Activated T-helper 1 cell treated with anti-CD3 and anti-CD28 coated beads, Interleukin-12 subunit alpha, Interleukin-12 subunit beta, Interleukin-2, Interleukin-4 antibody, amounts not matched to agents 30 ng/mL and 10 ng/mL and 1 ng/mL, durations not matched to agents 14 hours and 24 hours and 36 hours (primary cell): ENCODE results near the gene LRRC10. TPM values are rescaled to one million over a fixed set of nuclear protein-coding genes. Genes with fewer than 3 reads are reported as not detected.
A peak's percentile ranks its signal among the peaks of the same experiment; 100 is the strongest.

Source experiments
- DNase-seq: peaks from one replicate; pipeline ENCODE4 v3.0.0; 2021; ENCODE audit warnings: low spot score
- H3K27ac Mint-ChIP-seq: one replicate; pipeline ENCODE4 v1.8.0; 2021; ENCODE audit warnings: mild to moderate bottlenecking, mixed read lengths
- H3K27me3 Mint-ChIP-seq: one replicate; pipeline ENCODE4 v1.8.0; 2022; ENCODE audit warnings: mild to moderate bottlenecking, moderate library complexity, mixed read lengths; ENCODE audit not compliant: insufficient read depth
- H3K36me3 Mint-ChIP-seq: one replicate; pipeline ENCODE4 v1.8.0; 2021; ENCODE audit warnings: low read depth, mixed read lengths
- H3K4me1 Mint-ChIP-seq: one replicate; pipeline ENCODE4 v1.8.0; 2021; ENCODE audit warnings: low read depth, mixed read lengths
- H3K4me3 Mint-ChIP-seq: one replicate; pipeline ENCODE4 v1.8.0; 2021; ENCODE audit warnings: mild to moderate bottlenecking, moderate library complexity, mixed read lengths
- H3K9me3 Mint-ChIP-seq: one replicate; pipeline ENCODE4 v1.8.0; 2021; ENCODE audit warnings: mixed read lengths
- intact Hi-C: fragments of 100-400 bp; cut with micrococcal nuclease; formaldehyde crosslinking; loops from one replicate; pipeline ENCODE4 v1.15.1; 2024
- total RNA-seq: library from RNA; stranded (reverse); gene quantifications from 2 replicates; pipeline ENCODE4 v1.2.3, GENCODE V29; 2022

LRRC10 gene
- total RNA-seq, 1 donor from 2014 or later, result not detected

- DNase-seq, result no peak
- H3K4me3 Mint-ChIP-seq, result no peak overlapping the region
- intact Hi-C loops, result no loop called here
- H3K27me3 Mint-ChIP-seq, result peaks cover 9% of the 10 kb centered on the region
- H3K36me3 Mint-ChIP-seq, result no peaks in the 10 kb centered on the region
- no peak overlapping the region for H3K27ac Mint-ChIP-seq
- H3K4me1 Mint-ChIP-seq, result peaks cover 4% of the 10 kb centered on the region
- no peaks in the 10 kb centered on the region for H3K9me3 Mint-ChIP-seq
Measured at GRCh38 chr12:69641546-69641945, 30.8 kb upstream of the LRRC10 start.

GRCh38 chr12:69639400-69640016 is 28.8 kb upstream of the LRRC10 start:
- peak; percentile 34 for DNase-seq
- H3K9me3 Mint-ChIP-seq, result no peaks in the 10 kb centered on the region
- intact Hi-C loops, result loop anchor here (1.0 kb wide), 3 partner anchors 282 to 485 kb away; no protein-coding TSS in a partner anchor
- H3K27me3 Mint-ChIP-seq, result peaks cover 5% of the 10 kb centered on the region
- no peaks in the 10 kb centered on the region for H3K36me3 Mint-ChIP-seq
- H3K27ac Mint-ChIP-seq, result no peak overlapping the region
- no peak overlapping the region for H3K4me3 Mint-ChIP-seq
- peaks cover 4% of the 10 kb centered on the region for H3K4me1 Mint-ChIP-seq

DNA sequence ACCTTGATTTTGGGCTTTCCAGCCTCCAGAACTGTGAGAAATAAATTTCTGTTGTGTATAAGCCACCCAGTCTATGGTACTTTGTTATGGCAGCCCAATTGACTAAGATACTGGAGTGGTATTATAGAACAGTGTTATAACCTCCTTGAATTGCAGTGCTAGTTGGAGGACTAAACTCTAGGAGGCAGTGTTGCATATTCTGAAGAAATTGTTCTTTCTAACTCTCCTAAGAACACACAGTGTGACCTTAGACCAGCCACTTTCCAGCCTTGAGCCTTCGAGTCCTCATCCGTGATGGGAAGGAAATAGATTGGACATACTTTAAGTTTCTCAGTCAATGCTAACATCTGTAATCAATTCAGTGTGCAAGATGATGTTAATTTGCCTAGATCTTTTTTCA is 22.4 kb upstream of the LRRC10 start:
- H3K4me3 Mint-ChIP-seq, result no peak overlapping the region
- intact Hi-C loops, result no loop called here
- no peak for DNase-seq
- H3K27me3 Mint-ChIP-seq, result no peaks in the 10 kb centered on the region
- H3K27ac Mint-ChIP-seq, result no peak overlapping the region
- H3K9me3 Mint-ChIP-seq, result no peaks in the 10 kb centered on the region
- H3K36me3 Mint-ChIP-seq, result no peaks in the 10 kb centered on the region
- no peaks in the 10 kb centered on the region for H3K4me1 Mint-ChIP-seq

DNA sequence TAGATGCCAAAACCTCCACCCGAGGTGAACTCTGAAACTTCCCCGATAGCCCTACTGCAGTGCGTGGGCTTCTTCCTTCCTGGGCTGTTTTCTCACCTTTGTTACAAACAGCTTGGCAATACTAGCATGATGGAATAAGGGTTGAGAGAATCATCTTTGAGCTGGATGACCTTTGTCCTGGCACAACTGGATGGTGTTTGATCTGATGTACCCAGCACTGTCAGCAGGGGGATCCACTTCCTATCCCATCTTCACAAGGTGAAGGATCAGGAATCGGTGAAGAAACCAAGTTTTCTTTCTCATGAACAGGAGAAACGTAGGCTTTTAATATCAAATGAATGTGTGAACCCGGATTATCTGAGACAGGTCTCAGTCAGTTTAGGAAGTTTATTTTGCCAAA is 19.5 kb upstream of the LRRC10 start:
- Mint-ChIP-seq H3K36me3 (no peaks in the 10 kb centered on the region), H3K27me3 (peaks cover 2% of the 10 kb centered on the region), H3K9me3 (no peaks in the 10 kb centered on the region), H3K4me1 (no peaks in the 10 kb centered on the region), H3K27ac (no peak overlapping the region), H3K4me3 (no peak overlapping the region)
- intact Hi-C loops, result no loop called here
- no peak for DNase-seq

GRCh38 chr12:69627501-69627900 is 16.8 kb upstream of the LRRC10 start:
- no peak for DNase-seq
- no peaks in the 10 kb centered on the region for H3K4me1 Mint-ChIP-seq
- intact Hi-C loops, result no loop called here
- H3K27ac Mint-ChIP-seq, result no peak overlapping the region
- H3K36me3 Mint-ChIP-seq, result no peaks in the 10 kb centered on the region
- H3K27me3 Mint-ChIP-seq, result peaks cover 2% of the 10 kb centered on the region
- no peaks in the 10 kb centered on the region for H3K9me3 Mint-ChIP-seq
- H3K4me3 Mint-ChIP-seq, result no peak overlapping the region

- intact Hi-C loops, result no loop called here
- no peaks in the 10 kb centered on the region for H3K36me3 Mint-ChIP-seq
- H3K9me3 Mint-ChIP-seq, result no peaks in the 10 kb centered on the region
- H3K27ac Mint-ChIP-seq, result no peak overlapping the region
- DNase-seq, result no peak
- peaks cover 7% of the 10 kb centered on the region for H3K27me3 Mint-ChIP-seq
- H3K4me3 Mint-ChIP-seq, result no peak overlapping the region
- H3K4me1 Mint-ChIP-seq, result no peaks in the 10 kb centered on the region
Measured at GRCh38 chr12:69623970-69624369, 13.3 kb upstream of the LRRC10 start.

DNA sequence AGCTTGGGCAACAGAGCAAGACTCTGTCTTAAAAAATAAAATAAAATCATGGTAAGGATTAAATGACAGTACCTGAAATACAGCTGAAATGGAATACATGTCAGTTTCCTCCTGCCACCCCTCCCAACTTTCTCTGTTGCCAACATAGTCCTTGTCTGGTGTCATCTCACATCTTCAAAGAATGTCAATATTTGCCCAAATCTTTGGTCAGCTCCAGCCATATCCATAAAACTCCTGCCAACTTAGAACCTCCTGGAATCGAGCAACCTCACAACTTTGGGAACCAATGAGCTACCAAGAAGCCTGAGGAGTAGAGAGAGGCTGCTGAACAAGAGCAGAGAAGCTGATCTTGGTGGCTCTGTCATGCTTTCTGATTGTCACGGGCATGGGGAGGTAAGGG is 10.8 kb upstream of the LRRC10 start:
- intact Hi-C loops, result no loop called here
- Mint-ChIP-seq H3K9me3 (no peaks in the 10 kb centered on the region), H3K4me1 (no peaks in the 10 kb centered on the region), H3K27me3 (peaks cover 7% of the 10 kb centered on the region), H3K4me3 (no peak overlapping the region), H3K36me3 (no peaks in the 10 kb centered on the region), H3K27ac (no peak overlapping the region)
- DNase-seq, result no peak

DNA sequence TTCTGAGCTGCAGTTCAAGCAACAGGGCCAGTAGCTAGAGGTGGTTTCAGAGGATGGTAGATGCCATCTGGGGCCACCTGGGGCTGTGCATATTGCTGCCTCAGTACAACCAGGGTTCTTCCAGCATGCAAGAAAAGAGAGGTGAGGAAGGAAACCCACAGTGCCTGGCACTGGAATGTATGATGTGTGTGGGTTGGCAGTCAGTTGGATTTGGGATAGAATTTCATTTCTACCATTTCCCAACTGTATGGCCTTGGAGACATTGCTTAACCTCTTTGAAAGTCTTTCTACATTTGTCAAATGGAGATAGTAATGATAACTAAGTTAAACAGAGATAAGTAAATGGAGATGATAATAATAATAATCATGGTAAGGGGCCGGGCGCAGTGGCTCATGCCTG is 10.2 kb upstream of the LRRC10 start:
- H3K4me1 Mint-ChIP-seq, result no peaks in the 10 kb centered on the region
- H3K27me3 Mint-ChIP-seq, result peaks cover 7% of the 10 kb centered on the region
- no peaks in the 10 kb centered on the region for H3K36me3 Mint-ChIP-seq
- intact Hi-C loops, result no loop called here
- no peak overlapping the region for H3K27ac Mint-ChIP-seq
- DNase-seq, result no peak
- no peak overlapping the region for H3K4me3 Mint-ChIP-seq
- no peaks in the 10 kb centered on the region for H3K9me3 Mint-ChIP-seq

DNA sequence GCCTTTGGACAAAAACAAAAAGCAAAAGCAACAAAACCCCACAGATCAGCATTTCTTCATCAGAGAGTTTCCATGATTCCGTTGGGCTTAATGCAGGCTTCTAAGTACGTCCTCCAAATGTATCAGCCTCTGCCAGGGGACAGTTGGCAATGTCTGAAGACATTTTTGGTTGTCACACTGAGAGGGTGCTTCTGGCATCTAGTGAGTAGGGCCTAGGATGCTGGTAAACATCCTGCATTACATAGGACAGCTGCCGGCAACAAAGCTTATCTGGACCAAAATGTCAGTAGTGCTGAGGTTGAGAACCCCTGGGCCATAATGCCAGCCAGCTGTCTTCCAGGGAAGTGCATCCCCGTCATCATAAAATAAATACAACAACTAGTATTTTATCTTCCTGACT is 9.4 kb upstream of the LRRC10 start:
- peaks cover 7% of the 10 kb centered on the region for H3K27me3 Mint-ChIP-seq
- no peaks in the 10 kb centered on the region for H3K9me3 Mint-ChIP-seq
- no peaks in the 10 kb centered on the region for H3K36me3 Mint-ChIP-seq
- H3K4me3 Mint-ChIP-seq, result no peak overlapping the region
- H3K4me1 Mint-ChIP-seq, result no peaks in the 10 kb centered on the region
- intact Hi-C loops, result no loop called here
- DNase-seq, result no peak
- H3K27ac Mint-ChIP-seq, result no peak overlapping the region

DNA sequence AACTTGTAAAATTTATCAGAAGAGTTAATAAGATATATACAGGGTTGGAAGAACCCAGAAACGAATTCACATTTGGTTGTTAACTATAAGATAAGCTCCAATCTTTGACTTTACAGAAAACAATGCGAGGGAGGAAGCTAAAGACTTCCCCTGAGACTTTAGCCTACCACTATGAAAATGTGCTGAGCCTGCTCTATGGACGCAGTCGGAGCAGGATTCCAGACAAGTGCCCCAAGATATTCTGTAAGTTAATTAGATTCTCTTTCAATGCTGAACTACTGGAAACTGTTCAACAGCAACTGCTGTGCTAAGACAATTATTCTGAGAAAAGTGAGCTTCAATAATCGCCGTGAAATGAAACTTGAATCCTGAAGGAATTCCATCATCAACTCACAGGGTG is 8.3 kb upstream of the LRRC10 start:
- Mint-ChIP-seq H3K27ac (no peak overlapping the region), H3K4me1 (no peaks in the 10 kb centered on the region), H3K9me3 (no peaks in the 10 kb centered on the region), H3K4me3 (no peak overlapping the region), H3K27me3 (peaks cover 7% of the 10 kb centered on the region), H3K36me3 (no peaks in the 10 kb centered on the region)
- no peak for DNase-seq
- intact Hi-C loops, result no loop called here

GRCh38 chr12:69616025-69616424 is 5.3 kb upstream of the LRRC10 start:
- no peak for DNase-seq
- Mint-ChIP-seq H3K36me3 (no peaks in the 10 kb centered on the region), H3K27me3 (peaks cover 12% of the 10 kb centered on the region), H3K4me1 (no peaks in the 10 kb centered on the region), H3K4me3 (no peak overlapping the region), H3K9me3 (no peaks in the 10 kb centered on the region), H3K27ac (no peak overlapping the region)
- intact Hi-C loops, result no loop called here

DNA sequence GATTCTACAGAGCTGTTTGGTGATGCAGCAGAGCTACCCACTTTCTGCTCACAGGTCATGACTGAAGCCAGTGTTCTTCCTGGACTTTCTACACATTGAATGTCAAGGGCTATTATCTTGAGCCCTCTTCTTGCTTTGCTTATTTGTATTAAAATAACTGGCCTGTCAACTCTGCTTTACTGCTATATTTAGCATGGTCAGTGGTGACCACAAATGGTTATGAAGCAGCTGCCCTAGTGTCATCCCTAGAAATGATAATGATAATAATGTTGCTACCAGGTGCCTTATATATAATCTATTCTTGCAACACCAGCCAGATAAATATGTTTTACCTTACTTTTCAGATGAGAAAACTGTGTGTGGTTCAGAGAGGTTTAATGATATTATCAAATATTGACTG is 2.6 kb upstream of the LRRC10 start:
- no peaks in the 10 kb centered on the region for H3K36me3 Mint-ChIP-seq
- intact Hi-C loops, result no loop called here
- DNase-seq, result no peak
- no peaks in the 10 kb centered on the region for H3K4me1 Mint-ChIP-seq
- H3K27ac Mint-ChIP-seq, result no peak overlapping the region
- peaks cover 12% of the 10 kb centered on the region for H3K27me3 Mint-ChIP-seq
- no peak overlapping the region for H3K4me3 Mint-ChIP-seq
- H3K9me3 Mint-ChIP-seq, result no peaks in the 10 kb centered on the region

DNA sequence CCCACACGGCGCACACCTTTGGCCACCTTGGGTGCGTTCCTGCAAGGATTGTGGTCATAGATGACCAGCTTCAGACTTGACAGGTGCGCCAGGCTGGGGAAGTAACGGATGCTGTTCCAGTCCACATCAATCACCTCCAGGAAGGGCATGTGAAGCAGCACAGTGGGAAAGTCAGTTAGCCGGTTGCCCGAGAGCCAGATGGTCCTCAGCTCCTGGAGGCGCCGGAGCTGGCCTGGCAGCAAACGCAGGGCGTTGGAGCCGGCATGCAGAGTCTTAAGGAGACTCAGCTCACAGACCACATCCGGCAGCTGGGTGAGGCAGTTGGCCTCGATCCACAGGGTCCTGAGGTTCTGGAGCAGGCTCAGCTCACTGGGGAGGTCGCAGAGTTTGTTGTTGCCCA is 581 bp downstream of the LRRC10 start:
- no peak overlapping the region for H3K27ac Mint-ChIP-seq

DNA sequence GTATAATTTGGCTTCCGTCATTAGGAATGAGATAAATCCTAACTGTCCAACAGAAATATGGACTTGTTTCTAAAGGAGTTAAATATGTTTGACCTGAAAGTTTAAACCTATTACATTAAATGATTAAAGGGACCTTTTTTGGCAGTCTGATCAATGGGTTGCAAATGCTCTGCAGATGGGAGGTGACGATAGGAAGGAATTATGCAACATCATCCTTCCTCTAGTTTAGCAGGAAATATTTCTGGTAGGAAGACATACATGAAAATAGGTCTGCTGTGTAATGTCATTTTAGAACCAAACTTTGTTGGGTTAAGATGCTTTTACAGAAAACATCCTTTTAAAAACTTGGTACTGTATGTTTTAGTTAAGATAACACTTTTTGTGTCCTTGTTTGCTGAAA is 2.6 kb downstream of the LRRC10 start:
- Mint-ChIP-seq H3K36me3 (peaks cover 4% of the 10 kb centered on the region), H3K4me3 (no peak overlapping the region), H3K27me3 (peaks cover 14% of the 10 kb centered on the region), H3K9me3 (no peaks in the 10 kb centered on the region), H3K4me1 (no peaks in the 10 kb centered on the region), H3K27ac (no peak overlapping the region)
- intact Hi-C loops, result no loop called here
- DNase-seq, result no peak

More for the DNA sequence above, 581 bp downstream of the LRRC10 start:
- Mint-ChIP-seq H3K27me3 (peaks cover 14% of the 10 kb centered on the region), H3K36me3 (no peaks in the 10 kb centered on the region), H3K9me3 (no peaks in the 10 kb centered on the region), H3K4me3 (no peak overlapping the region), H3K4me1 (no peaks in the 10 kb centered on the region)
- intact Hi-C loops, result no loop called here
- DNase-seq, result no peak
